SK-MEL-5 (cell line): ENCODE results near the gene SND1. TPM values are rescaled to one million over a fixed set of nuclear protein-coding genes. Genes with fewer than 3 reads are reported as not detected.
A peak's percentile ranks its signal among the peaks of the same experiment; 100 is the strongest.

ENCODE experiments used
- DNase-seq: peaks from one replicate; pipeline ENCODE4 v3.0.0-alpha.2; 2016; ENCODE audit warnings: low read depth, low spot score
- in situ Hi-C: cut with HindIII; loops from 2 replicates; pipeline ENCODE4 v1.10.0; 2016; ENCODE audit warnings: low sequenced_read_pairs, high pct_unique_total_duplicates, low pct_unique_long_range_greater_than_20kb
- total RNA-seq: library from RNA; depleted of rRNA; stranded (reverse); fragments of >200 nt; shearing (Covaris generic); gene quantifications from 2 replicates; pipeline ENCODE4 v1.2.3, GENCODE V29; 2014

The SND1 gene
- total RNA-seq, 1 experiment from 2014 or later, result 263 TPM

GRCh38 chr7:128112018-128112780 lies 460.2 kb downstream of the SND1 start:
- no peak for DNase-seq
- in situ Hi-C loops, result no loop called here

GRCh38 chr7:128112781-128113221 lies 460.8 kb downstream of the SND1 start:
- in situ Hi-C loops, result no loop called here
- DNase-seq, result peak; percentile 35

GRCh38 chr7:128113839-128114238 lies 461.8 kb downstream of the SND1 start:
- in situ Hi-C loops, result no loop called here

GRCh38 chr7:128114806-128115205 lies 462.8 kb downstream of the SND1 start:
- no peak for DNase-seq

More at GRCh38 chr7:128113839-128114238, 461.8 kb downstream of the SND1 start:
- no peak for DNase-seq

GRCh38 chr7:128115336-128115820 lies 463.4 kb downstream of the SND1 start:
- DNase-seq, result no peak
- in situ Hi-C loops, result no loop called here

More at GRCh38 chr7:128114806-128115205, 462.8 kb downstream of the SND1 start:
- in situ Hi-C loops, result no loop called here

- no peak for DNase-seq
- in situ Hi-C loops, result no loop called here
Measured at GRCh38 chr7:128115821-128116723, 464.1 kb downstream of the SND1 start.

- in situ Hi-C loops, result no loop called here
- DNase-seq, result no peak
Measured at GRCh38 chr7:128116740-128117139, 464.7 kb downstream of the SND1 start.

GRCh38 chr7:128117691-128118090 lies 465.7 kb downstream of the SND1 start:
- no peak for DNase-seq
- in situ Hi-C loops, result no loop called here

- no peak for DNase-seq
- in situ Hi-C loops, result no loop called here
Measured at GRCh38 chr7:128119036-128119435, 467.0 kb downstream of the SND1 start.

- in situ Hi-C loops, result no loop called here
- DNase-seq, result no peak
Measured at GRCh38 chr7:128120116-128120515, 468.1 kb downstream of the SND1 start.

- in situ Hi-C loops, result no loop called here
- no peak for DNase-seq
Measured at GRCh38 chr7:128120976-128121490, 469.0 kb downstream of the SND1 start.

GRCh38 chr7:128121711-128122530 lies 469.9 kb downstream of the SND1 start:
- no peak for DNase-seq
- in situ Hi-C loops, result no loop called here

- no peak for DNase-seq
Measured at GRCh38 chr7:128122576-128123290, 470.7 kb downstream of the SND1 start.

GRCh38 chr7:128123291-128124037 lies 471.5 kb downstream of the SND1 start:
- in situ Hi-C loops, result no loop called here
- DNase-seq, result no peak

More at GRCh38 chr7:128122576-128123290, 470.7 kb downstream of the SND1 start:
- in situ Hi-C loops, result no loop called here

- in situ Hi-C loops, result no loop called here
- no peak for DNase-seq
Measured at GRCh38 chr7:128124786-128125185, 472.8 kb downstream of the SND1 start.

GRCh38 chr7:128125816-128126215 lies 473.8 kb downstream of the SND1 start:
- in situ Hi-C loops, result no loop called here
- no peak for DNase-seq
